GM18861 (cell line): ENCODE results near the gene OCA2.
"Not testable (repeated sequence)": the region's sequence is repeated elsewhere in the genome, so short reads cannot be mapped to it uniquely, and the experiment has no call there.

Experiments used
- ATAC-seq: cut with Tn5 transposase; IDR thresholded peaks from one replicate; pipeline ENCODE4 v1.9.1; 2021; ENCODE audit not compliant: unreplicated experiment

OCA2 gene

DNA sequence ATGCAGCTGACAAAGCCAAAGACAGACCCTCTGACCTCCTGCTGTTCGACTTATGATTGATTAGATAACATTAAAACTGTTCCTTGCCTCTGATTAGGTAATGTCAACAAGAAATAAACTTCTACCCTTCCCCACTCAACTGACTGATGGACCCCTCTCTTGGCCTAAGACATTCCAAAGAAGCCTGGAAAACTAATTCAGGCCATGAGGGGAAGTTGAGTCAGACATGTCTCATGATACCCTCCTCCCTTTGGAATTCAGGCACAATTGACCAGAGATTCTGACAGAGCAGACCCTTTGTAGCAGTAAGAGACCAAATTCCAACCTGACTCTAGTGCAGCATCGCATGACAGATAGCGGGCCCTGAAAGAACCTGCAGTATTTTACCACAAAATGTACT, 354.5 kb downstream of the OCA2 start:
- ATAC-seq = no peak

DNA sequence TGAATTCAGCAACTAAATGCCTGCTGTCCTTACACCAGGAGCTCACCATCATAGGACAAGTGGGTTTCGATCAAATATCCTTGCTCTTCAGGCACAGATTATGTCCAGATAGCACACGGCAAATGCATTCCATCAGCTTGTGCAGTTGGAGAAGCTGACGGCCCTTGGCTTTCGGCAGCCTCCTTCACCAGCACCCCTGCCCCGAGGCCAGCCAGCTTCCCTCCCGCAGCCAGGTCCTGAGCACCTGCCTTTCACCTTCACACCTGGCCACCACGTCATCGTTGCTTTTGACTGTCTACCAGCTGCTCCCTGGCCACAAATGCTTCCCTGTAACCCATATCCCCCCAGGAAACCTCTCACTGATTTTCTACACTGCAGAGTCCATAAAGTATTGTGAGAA, 355.5 kb downstream of the OCA2 start:
- no peak for ATAC-seq

DNA sequence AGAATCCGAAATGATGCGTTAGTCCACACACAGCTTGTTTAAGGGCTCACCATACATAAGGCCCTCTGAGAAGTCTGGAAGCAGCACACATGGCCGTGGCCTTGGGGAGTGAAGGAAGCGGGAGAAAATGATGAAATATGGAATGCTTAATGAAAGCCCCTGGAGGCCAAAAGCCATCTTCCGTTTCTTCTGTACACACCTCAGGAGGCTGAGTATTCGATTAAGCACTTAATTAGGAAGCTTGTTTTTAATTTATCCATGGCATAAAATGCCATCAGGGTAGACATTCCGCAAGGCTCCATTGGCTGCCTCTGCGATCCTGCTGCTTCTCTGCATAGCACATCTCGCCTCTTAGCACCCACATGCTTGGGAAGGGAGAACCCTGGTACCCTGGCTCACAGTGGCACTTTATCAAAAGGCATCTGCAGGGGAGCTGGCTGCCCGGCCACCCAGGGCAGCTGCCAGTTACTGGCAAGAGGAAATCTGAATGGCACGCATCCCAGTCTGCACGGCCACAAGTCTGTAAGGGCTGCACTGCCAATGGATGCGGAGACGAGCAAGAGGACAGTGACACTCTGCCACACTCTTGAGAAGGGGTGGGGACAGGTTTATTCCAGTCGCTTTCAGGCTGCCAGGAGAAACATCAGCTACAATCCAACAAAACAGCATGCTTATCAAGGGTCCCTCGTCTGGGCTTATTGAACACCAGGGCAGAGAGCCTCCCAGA, 356.2 kb downstream of the OCA2 start:
- no peak for ATAC-seq

DNA sequence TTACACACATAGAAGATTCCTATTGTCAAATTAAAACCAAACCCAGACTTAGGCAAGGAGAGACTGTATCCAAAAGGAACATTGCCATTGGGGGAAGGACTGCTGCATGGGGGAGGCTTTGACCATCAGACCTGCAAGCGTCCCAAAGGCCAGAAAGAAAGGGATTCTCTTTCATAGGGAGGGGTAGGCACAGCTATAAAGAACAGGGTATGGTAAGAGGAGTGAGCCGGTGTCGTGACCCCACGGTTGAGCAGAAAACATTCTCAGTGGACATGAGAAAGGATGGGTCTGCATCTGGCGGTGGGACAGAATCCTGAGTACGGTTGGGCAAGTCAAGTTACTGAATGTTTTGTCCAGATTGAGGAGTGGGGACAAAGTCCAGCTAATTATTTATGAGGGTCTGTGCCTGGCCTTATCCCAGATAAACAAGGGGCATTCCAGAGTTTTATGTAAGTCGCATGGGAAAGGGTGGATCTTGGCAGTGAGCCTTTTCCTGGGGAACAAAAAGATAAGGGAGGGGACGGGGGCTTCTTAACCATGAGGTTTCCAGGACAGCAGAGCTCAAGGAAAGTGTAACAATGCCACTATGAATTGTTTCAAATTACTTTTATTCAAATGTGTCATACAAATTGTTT, 357.8 kb downstream of the OCA2 start:
- no peak for ATAC-seq

DNA sequence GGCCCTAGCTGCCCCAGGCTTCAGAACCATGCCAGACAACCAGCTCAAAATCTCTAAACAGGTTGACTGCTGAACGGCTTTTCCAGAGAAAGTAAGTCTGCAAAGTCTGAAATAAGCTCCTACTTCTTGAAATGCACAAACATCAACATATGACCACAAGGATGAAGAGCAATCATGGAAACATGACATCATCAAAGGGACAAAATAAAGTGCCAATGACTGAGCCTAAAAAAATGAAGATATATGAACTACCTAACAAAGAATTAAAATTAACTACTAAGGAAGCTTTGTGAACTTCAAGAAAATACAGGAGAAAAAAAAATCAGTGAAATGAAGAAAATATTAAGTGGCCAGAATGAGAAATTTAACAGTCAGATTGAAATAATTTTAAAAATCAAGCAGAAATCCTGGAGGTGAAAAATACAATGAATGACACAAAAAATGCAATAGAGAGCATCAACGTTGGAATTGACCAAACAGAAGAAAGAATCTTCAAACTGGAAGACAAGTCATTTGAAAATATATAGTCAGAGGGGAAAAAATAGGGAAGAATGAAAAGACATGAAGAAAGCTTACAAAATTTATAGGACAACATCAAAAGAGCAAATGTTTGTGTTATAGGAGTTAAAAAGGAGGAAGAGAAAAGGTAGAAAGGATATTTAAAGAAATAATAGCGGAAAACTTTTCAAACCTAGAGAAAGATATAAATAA, 364.2 kb downstream of the OCA2 start:
- ATAC-seq = no peak

DNA sequence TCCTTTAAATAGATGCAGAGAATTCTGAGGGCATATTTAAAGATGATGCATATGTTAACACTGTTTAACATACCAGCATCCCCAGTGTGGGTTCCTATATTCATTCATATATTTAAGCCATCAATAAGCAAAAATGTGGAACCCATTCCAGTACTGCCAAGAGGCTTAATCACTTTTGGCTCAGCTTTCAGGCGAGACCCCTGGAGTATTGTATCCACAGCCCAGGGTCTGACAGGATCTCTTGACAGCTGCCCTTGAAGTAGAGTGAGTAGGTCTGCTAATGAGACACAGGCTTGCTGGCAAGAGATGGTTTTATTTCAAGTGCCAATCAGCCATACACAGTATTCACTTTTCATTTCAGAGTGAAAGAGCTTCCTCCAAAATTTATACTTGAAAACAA, 367.3 kb downstream of the OCA2 start:
- no peak for ATAC-seq

DNA sequence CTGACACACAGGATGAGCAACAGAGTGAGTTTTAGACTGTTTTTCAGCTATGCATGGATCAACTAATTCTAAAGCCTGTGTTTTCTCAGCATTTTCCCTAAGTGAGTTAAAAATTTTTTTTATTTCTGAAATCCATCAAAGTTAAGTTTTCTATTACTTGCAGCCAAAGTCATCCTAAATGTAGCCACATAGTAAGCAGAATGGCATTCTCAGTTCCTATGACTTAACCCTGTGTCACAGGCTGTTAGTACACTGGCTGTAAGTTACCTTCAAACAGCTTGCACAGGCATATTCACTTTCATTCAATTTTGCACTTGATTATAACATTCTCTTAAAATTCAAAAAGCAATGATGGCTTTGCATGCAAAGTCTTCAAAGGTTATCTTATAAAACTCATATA, 368.2 kb downstream of the OCA2 start:
- ATAC-seq = no peak

DNA sequence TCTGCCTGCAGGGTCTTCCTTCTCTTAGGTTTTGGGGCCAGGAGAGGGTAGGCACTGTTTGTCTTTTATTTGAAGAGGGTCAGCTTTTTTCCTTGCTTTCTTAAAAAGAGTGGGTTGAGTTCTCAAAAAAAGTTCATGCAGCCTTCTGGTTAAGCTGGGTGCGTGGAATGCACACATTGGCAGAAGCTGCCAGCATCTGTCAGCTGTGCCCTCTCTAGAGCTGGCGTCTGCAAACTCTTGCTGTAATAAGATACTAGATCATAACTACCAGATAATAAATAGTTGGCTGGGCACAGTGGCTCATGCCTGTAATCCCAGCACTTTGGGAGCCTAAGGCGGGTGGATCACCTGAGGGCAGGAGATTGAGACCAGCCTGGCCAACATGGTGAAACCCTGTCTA, 373.4 kb downstream of the OCA2 start:
- ATAC-seq = no peak

DNA sequence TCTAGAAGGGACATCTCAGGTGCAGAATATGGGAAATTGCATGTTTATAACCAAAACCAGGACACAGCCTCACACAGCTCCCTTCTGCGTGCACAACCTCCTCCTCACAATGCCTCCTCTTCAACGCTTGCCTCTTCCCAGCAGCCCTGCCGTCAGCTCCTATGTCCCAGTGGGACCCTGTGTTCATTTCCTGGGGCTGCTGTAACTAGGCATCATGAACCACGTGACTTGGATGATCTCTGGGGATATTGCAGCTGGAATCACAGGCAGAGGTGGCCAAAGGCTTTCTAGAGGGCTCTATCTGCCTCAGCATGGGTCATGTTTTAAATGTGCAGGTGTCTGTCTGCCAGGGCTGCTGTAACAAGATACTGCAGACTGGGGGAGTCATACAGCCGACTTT, 375.3 kb downstream of the OCA2 start:
- ATAC-seq = no peak

DNA sequence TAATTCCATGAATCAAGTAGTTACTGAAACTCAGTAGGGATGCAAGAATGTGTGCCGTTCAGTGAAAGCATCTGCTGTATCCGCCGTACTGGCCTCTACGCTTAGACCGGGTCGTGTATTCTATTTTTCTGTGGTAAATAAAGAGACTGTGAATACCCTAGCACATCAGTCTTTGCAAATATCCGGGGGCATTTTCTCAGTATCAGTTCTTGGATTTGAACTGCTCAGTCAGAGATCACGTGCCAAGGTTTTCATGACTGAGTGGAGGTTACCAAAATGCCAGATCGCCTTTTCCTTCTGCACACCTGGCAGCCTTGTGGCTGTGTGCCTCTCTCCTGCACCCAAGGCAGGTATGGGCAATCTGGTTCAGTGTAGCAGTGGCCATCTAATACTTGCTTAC, 377.0 kb downstream of the OCA2 start:
- no peak for ATAC-seq

DNA sequence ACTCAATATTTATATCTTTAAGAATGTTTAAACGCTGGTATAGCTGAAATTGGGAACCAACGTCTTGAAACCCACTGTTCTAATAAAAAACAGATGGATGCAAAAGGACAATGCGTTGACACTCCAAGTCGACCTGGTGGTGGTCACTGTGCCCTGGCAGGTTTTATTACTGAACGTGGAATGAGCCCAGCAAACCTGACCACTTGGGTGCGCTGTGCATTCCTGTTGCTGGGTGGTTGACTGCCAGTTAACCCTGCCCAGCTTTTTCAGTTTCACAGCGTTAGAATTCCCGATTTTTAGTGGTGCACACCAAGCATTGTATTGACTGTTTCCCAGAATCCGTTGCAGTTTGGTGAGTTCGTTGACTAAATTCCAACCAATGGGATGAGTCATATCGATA, 384.4 kb downstream of the OCA2 start:
- no peak for ATAC-seq

DNA sequence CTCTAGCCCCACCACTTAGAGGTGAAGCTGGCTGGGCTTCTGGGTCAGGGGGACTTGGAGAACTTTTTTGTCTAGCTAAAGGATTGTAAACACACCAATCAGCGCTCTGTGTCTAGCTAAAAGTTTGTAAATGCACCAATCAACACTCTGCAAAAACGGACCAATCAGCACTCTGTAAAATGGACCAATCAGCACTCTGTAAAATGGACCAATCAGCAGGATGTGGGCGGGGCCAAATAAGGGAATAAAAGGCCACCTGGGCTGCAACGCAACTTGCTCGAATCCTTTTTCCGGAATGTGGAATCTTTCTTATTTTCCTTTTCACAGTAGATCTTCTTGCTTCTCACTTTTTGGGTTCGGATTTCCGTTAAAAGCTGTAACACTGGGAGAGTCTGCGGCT, 385.3 kb downstream of the OCA2 start:
- not testable (repeated sequence) for ATAC-seq

DNA sequence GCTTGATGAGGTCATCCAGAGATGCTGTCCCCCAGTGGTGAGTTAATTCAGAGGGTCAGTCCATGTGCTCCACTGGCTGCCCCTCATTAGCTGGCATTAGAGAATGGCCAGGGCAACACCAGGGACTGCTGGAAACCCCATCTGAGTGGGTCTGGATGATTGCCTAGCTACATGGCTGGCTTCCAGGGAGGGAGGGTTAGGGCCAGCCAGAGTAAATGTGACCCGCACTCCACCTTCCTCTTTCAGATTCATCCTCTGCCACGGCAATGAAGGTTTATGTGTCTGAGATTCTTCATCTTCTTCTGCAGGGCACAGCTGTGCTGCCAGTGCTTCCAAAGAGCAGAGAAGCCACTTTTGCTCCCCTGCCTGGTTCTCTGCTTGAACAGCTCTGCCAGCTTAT, 391.9 kb downstream of the OCA2 start:
- ATAC-seq = no peak

DNA sequence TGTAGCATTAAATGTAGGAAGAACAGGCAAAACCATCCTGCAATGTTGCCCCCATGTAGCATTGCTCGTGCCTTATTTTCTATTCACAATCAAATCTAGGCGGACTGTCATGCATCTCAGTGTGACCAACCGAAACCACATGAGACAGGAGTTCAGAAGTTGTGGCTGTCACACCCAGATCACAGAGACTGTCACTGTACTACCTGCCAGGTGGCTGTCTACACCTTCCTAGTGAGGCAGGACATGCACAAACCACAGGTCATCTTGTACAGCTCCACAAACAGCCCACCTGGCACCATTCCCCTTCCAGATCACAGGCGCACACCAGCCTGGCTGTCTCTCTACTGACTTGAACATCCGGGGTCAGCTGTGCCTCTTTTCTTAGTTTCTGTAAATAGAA, 392.8 kb downstream of the OCA2 start:
- no peak for ATAC-seq

DNA sequence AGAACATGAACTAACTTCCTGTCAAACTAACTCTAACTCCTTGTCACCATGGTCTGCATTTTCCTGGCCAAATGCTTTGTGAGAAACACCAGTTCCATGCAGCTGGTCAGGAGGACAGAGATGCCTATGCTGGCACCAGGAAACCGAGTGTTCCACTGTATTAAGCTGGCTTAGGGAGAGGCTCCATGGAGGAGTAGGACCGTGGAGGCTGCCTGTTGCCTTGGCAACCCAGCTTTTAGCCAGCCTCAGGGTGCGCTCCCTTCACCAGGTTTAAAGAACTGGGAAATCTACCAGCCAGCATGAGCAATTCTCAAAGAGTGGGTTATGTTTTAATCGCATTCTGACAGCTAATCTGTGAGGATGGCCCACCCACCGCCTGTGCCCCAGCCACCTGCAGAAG, 394.1 kb downstream of the OCA2 start:
- no peak for ATAC-seq
